Liver (tissue), 3 donors: ENCODE results near the gene COPE.

Source experiments
- EGR1 ChIP-seq, 2 donors: IDR thresholded peaks; 2 replicates each; pipeline ENCODE4 v1.6.1; 2016 to 2018; ENCODE audit warnings: antibody characterized with exemption in 2 of 2, low read depth in 2 of 2
- GABPA ChIP-seq, 2 donors: IDR thresholded peaks in 1 of 2; conservative IDR thresholded peaks in 1 of 2; 2 replicates each; pipeline ENCODE4 v1.6.1; 2016; ENCODE audit warnings: antibody characterized with exemption in 2 of 2, mild to moderate bottlenecking in 1 of 2, moderate library complexity in 1 of 2
- HNF4A ChIP-seq, 2 donors: conservative IDR thresholded peaks; 2 replicates each; pipeline ENCODE4 v1.6.1; 2016; ENCODE audit warnings: antibody characterized with exemption in 2 of 2, mild to moderate bottlenecking in 2 of 2
- JUND ChIP-seq, 2 donors: IDR thresholded peaks; 2 replicates each; pipeline ENCODE4 v1.6.1; 2016; ENCODE audit warnings: antibody characterized with exemption in 2 of 2
- RAD21 ChIP-seq, 2 donors: IDR thresholded peaks; 2 replicates each; pipeline ENCODE4 v1.6.1; 2016; ENCODE audit warnings: antibody characterized with exemption in 2 of 2, mild to moderate bottlenecking in 2 of 2
- SP1 ChIP-seq: IDR thresholded peaks from 2 replicates; pipeline ENCODE4 v1.6.1; 2018; ENCODE audit warnings: antibody characterized with exemption, mild to moderate bottlenecking
- TAF1 ChIP-seq: conservative IDR thresholded peaks from 2 replicates; pipeline ENCODE4 v1.6.1; 2016; ENCODE audit warnings: antibody characterized with exemption, mild to moderate bottlenecking
- TF ChIP-seq, protein P1 (sequence below): fragments of 150-350 bp; IDR thresholded peaks from 2 replicates; pipeline ENCODE4 v1.5.1; 2017; ENCODE audit warnings: improper control_type of control experiment, low read depth, low read length; ENCODE audit not compliant: missing input control
- donor health status: healthy.
- donor health status: healthy.

DNA sequence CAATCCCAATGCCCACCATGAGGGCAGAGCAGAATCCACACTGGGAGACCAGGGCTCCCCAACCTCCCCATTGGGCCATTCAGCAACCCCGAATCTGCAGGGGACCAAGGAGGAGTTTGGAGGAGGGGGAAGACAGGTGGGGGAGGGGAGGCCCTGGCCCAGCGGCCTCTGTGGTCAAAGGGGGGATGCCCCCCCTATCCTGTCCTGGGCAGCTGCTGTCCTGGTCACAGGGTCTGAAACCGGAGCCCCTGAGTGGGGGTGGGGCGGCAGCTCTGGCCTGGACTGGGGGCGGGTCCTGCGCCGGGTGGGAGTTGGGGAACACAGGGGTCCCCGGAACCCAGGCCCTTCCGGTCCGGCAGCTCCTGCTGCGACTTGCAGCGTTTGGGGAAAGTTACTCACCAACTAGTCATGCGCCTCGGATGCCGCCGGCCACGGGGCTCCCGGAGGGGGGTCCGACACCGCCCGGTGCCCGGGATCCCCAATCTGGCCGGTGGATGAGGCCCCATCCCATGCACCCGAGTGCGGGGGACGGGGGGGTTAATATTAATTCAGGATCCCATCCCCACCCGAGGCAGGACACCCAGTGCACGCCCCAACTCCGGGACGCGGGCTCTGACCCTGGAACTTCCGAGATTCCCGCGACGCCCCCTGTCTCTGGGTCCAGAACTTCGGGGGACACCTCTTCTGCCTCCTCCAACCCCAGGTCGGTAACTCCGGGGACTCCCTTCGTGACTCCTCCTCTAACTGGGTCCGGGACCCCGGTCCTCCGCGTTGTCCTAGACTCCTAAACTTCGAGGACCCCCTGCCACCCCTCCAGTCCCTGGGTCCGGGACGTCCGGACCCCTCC, 21.0 kb upstream of the COPE start:
- TF ChIP-seq, protein P1, sequence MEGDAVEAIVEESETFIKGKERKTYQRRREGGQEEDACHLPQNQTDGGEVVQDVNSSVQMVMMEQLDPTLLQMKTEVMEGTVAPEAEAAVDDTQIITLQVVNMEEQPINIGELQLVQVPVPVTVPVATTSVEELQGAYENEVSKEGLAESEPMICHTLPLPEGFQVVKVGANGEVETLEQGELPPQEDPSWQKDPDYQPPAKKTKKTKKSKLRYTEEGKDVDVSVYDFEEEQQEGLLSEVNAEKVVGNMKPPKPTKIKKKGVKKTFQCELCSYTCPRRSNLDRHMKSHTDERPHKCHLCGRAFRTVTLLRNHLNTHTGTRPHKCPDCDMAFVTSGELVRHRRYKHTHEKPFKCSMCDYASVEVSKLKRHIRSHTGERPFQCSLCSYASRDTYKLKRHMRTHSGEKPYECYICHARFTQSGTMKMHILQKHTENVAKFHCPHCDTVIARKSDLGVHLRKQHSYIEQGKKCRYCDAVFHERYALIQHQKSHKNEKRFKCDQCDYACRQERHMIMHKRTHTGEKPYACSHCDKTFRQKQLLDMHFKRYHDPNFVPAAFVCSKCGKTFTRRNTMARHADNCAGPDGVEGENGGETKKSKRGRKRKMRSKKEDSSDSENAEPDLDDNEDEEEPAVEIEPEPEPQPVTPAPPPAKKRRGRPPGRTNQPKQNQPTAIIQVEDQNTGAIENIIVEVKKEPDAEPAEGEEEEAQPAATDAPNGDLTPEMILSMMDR: no peak
- TF ChIP-seq RAD21 (IDR thresholded peaks at IDR 0.05) (no peak), JUND (IDR thresholded peaks at IDR 0.05) (no peak), SP1 (no peak), HNF4A (conservative IDR thresholded peaks at IDR 0.05) (no peak), TAF1 (no peak), GABPA (IDR thresholded peaks at IDR 0.05 in 1 of 2, conservative IDR thresholded peaks at IDR 0.05 in 1 of 2) (no peak), EGR1 (IDR thresholded peaks at IDR 0.05; ENCODE audit: low read depth in 2 of 2) (no peak)
